Endodermal cell (in vitro differentiated cells): ENCODE data around the gene GAS6. TPM values are rescaled to one million over a fixed set of nuclear protein-coding genes. Genes with fewer than 3 reads are reported as not detected.

ENCODE experiments used
- DNase-seq: peaks from one replicate; pipeline ENCODE4 v3.0.0-alpha.2; 2017
- H3K27ac ChIP-seq: 2 replicates; pipeline ENCODE4 v1.5.1; 2013; ENCODE audit warnings: mild to moderate bottlenecking, low read depth, low read length, moderate library complexity
- H3K27me3 ChIP-seq: 2 replicates; pipeline ENCODE4 v1.6.1; 2013; ENCODE audit warnings: mild to moderate bottlenecking, low read length, moderate library complexity; ENCODE audit not compliant: insufficient read depth, control insufficient read depth, poor library complexity, severe bottlenecking
- H3K36me3 ChIP-seq: 2 replicates; pipeline ENCODE4 v1.7.0; 2013; ENCODE audit warnings: mild to moderate bottlenecking, low read length, moderate library complexity; ENCODE audit not compliant: control insufficient read depth, insufficient read depth
- H3K4me1 ChIP-seq: one replicate; pipeline ENCODE4 v1.7.0; 2013; ENCODE audit warnings: low read length; ENCODE audit not compliant: control insufficient read depth, insufficient read depth
- H3K4me3 ChIP-seq: 2 replicates; pipeline ENCODE4 v1.5.1; 2013; ENCODE audit warnings: mild to moderate bottlenecking, low read length, moderate library complexity
- H3K9ac ChIP-seq: 2 replicates; pipeline ENCODE4 v1.6.1; 2013; ENCODE audit warnings: mild to moderate bottlenecking, low read length, moderate library complexity; ENCODE audit not compliant: poor library complexity, severe bottlenecking; ENCODE audit errors: extremely low read depth
- H3K9me3 ChIP-seq: 2 replicates; pipeline ENCODE4 v1.6.1; 2013; ENCODE audit warnings: mild to moderate bottlenecking, low read length, moderate library complexity; ENCODE audit not compliant: control insufficient read depth
- H3K27ac Mint-ChIP-seq: 2 replicates; pipeline ENCODE4 v1.8.0; 2020; ENCODE audit warnings: mixed read lengths
- H3K27me3 Mint-ChIP-seq: 2 replicates; pipeline ENCODE4 v1.8.0; 2021; ENCODE audit warnings: mild to moderate bottlenecking, mixed read lengths; ENCODE audit not compliant: insufficient read depth
- H3K36me3 Mint-ChIP-seq: 2 replicates; pipeline ENCODE4 v1.8.0; 2020; ENCODE audit warnings: low read depth, mixed read lengths
- H3K4me1 Mint-ChIP-seq: 2 replicates; pipeline ENCODE4 v1.8.0; 2020; ENCODE audit warnings: mixed read lengths
- H3K4me3 Mint-ChIP-seq: 2 replicates; pipeline ENCODE4 v1.8.0; 2020; ENCODE audit warnings: mild to moderate bottlenecking, moderate library complexity, mixed read lengths
- H3K9me3 Mint-ChIP-seq: 2 replicates; pipeline ENCODE4 v1.8.0; 2020; ENCODE audit warnings: mild to moderate bottlenecking, mixed read lengths
- WGBS, 2 experiments: methylation state at CpG; one replicate each; pipeline versions ENCODE4 v1.1.5 to v1.1.7; 2013; ENCODE audit warnings: missing lambda C conversion rate in 2 of 2, mixed read lengths in 1 of 2; ENCODE audit not compliant: insufficient coverage in 1 of 2, insufficient read length in 1 of 2; 5-methylcytosine and 5-hydroxymethylcytosine counted together
- total RNA-seq, 2 donors: library from RNA; stranded (reverse); fragmentation: NEBNext Ultra II Directional in 1 of 2; extraction: Animal tissue kit (Norgen Biotek cat#: 25700) in 1 of 2; gene quantifications; 2 replicates in 1 of 2; 3 replicates in 1 of 2; pipeline ENCODE4 v1.2.1, GENCODE V29; 2021
- TF ChIP-seq, protein P1 (sequence below): fragments of 200-600 bp; sonication (generic); conservative IDR thresholded peaks from 2 replicates; pipeline ENCODE4 v1.5.0; 2021; ENCODE audit warnings: antibody characterized with exemption, mild to moderate bottlenecking

The GAS6 gene
- total RNA-seq, 2 donors from 2014 or later = 45.7 to 49.6 TPM

DNA sequence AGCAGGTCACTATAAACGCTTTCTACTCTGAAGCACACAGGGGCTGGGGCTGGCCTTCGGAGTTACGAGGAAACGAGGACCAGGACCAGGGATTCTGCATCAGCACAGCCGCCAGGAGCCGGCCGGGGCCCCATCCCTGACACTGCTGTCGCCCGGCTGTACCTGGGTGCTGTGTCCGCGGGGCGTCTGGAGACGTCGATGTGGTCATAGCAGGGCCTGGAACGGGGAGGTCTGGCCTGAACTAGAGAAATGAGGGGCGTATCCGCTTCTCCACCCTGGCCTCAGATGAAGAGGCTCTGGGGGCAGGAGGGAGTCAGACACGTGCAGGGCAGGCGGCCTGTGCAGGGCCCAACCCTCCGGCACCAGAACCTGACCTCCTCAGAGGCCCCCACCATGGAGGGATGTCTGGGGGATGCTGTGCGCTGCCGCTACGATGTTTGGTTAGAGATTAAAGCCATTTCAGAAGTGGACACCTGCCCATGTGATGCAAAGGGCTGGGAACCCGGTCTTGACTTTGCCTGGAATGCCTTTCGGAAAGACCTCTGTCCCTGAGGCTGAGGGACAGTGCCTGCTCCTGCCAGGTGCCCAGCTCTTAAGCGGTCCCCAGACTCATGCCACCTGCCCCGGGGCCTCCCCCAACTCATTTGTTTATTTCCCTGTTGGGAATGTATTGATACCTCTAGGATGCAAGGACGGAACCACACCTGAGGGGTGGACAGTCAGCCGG is 21.4 kb downstream of the GAS6 start:
- no peak overlapping the region for H3K4me3 Mint-ChIP-seq
- no peaks in the 10 kb centered on the region for H3K9me3 Mint-ChIP-seq
- 94 to 95% methylated on average over 24 to 29 of the region's 29 CpGs for WGBS, 2 experiments
- peaks cover 3% of the 10 kb centered on the region for H3K36me3 Mint-ChIP-seq
- TF ChIP-seq, protein P1, sequence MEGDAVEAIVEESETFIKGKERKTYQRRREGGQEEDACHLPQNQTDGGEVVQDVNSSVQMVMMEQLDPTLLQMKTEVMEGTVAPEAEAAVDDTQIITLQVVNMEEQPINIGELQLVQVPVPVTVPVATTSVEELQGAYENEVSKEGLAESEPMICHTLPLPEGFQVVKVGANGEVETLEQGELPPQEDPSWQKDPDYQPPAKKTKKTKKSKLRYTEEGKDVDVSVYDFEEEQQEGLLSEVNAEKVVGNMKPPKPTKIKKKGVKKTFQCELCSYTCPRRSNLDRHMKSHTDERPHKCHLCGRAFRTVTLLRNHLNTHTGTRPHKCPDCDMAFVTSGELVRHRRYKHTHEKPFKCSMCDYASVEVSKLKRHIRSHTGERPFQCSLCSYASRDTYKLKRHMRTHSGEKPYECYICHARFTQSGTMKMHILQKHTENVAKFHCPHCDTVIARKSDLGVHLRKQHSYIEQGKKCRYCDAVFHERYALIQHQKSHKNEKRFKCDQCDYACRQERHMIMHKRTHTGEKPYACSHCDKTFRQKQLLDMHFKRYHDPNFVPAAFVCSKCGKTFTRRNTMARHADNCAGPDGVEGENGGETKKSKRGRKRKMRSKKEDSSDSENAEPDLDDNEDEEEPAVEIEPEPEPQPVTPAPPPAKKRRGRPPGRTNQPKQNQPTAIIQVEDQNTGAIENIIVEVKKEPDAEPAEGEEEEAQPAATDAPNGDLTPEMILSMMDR = no peak
- H3K27ac Mint-ChIP-seq = no peak overlapping the region
- no peak for DNase-seq
- Histone ChIP-seq H3K27me3 (no peaks in the 10 kb centered on the region), H3K9ac (no peak overlapping the region), H3K27ac (no peak overlapping the region), H3K4me3 (no peak overlapping the region), H3K36me3 (peaks cover 6% of the 10 kb centered on the region), H3K9me3 (no peaks in the 10 kb centered on the region), H3K4me1 (no peaks in the 10 kb centered on the region)
- peaks cover 6% of the 10 kb centered on the region for H3K4me1 Mint-ChIP-seq
- H3K27me3 Mint-ChIP-seq = no peaks in the 10 kb centered on the region

DNA sequence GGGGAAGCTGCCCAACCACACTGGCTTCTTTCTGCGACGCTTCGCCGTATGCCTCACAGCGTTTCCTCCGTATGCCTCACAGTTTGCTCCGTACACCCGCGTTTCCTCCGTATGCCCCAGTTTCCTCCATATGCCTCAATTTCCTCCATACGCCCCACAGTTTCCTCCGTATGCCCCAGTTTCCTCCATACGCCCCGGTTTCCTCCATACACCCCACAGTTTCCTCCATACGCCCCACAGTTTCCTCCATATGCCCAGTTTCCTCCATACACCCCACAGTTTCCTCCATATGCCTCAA is 22.6 kb downstream of the GAS6 start:
- no peak overlapping the region for H3K4me3 ChIP-seq
- DNase-seq = no peak
- Mint-ChIP-seq H3K9me3 (no peaks in the 10 kb centered on the region), H3K36me3 (peaks cover 10% of the 10 kb centered on the region), H3K4me1 (peaks cover 13% of the 10 kb centered on the region), H3K27me3 (no peaks in the 10 kb centered on the region), H3K4me3 (no peak overlapping the region), H3K27ac (no peak overlapping the region)
- H3K4me1 ChIP-seq = no peaks in the 10 kb centered on the region
- TF ChIP-seq, protein P1 = no peak
- H3K27me3 ChIP-seq = no peaks in the 10 kb centered on the region
- H3K9ac ChIP-seq = no peak overlapping the region
- no peaks in the 10 kb centered on the region for H3K9me3 ChIP-seq
- no peak overlapping the region for H3K27ac ChIP-seq
- H3K36me3 ChIP-seq = peaks cover 6% of the 10 kb centered on the region
- WGBS, 2 experiments = 91 to 93% methylated on average over 15 of the region's 15 CpGs

DNA sequence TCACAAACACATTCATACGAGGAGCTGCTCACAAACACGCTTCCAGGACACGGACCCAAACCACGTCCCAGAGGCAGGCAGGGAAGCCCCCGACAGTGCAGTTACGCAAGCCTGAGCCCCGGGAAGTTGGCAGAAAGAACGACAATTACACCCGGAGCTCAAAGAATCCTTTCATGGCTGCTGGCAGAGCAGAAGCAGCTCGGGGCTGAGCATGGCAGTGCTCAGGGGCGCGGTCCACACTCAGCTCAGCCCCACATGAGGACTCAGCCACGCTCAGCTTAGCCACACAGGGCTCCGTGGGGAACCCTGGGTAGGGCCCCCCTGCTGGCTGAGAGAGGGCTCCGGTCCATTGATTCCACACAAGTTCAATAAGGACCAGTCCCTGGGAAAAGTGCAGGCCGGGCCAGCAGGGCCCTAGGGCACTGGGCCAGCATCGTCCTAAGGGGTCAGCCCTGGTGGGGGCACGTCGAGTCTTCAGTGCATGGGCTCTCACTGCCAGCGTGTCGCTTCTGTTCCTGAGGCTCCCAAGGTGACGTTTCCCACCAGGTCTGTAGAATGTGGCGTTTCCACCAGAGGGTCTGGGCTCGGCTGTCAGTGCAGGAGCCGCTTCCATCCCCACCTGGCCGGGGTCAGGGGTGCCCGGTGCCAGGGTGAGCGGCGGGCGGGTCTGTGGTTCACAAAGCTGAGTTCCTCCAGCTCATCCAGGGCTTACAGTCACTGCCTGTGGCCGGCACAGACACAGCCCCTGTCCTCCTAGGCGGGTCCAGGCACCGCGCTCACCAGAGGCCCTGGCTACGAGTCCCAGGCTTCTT is 23.1 kb downstream of the GAS6 start:
- no peaks in the 10 kb centered on the region for H3K27me3 ChIP-seq
- H3K4me3 ChIP-seq = no peak overlapping the region
- H3K4me3 Mint-ChIP-seq = no peak overlapping the region
- H3K9me3 Mint-ChIP-seq = no peaks in the 10 kb centered on the region
- peaks cover 13% of the 10 kb centered on the region for H3K4me1 Mint-ChIP-seq
- no peak overlapping the region for H3K9ac ChIP-seq
- H3K27ac Mint-ChIP-seq = no peak overlapping the region
- H3K27ac ChIP-seq = no peak overlapping the region
- peaks cover 12% of the 10 kb centered on the region for H3K36me3 Mint-ChIP-seq
- no peaks in the 10 kb centered on the region for H3K27me3 Mint-ChIP-seq
- H3K4me1 ChIP-seq = no peaks in the 10 kb centered on the region
- no peaks in the 10 kb centered on the region for H3K9me3 ChIP-seq
- DNase-seq = no peak
- H3K36me3 ChIP-seq = peaks cover 1% of the 10 kb centered on the region
- 86 to 89% methylated on average over 30 to 35 of the region's 35 CpGs for WGBS, 2 experiments
- TF ChIP-seq, protein P1 = no peak
